GM12878 (cell line): ENCODE measurements around the gene CSDE1. TPM values are rescaled to one million over a fixed set of nuclear protein-coding genes. Genes with fewer than 3 reads are reported as not detected.
A peak's percentile ranks its signal among the peaks of the same experiment; 100 is the strongest.

Experiments used
- ATAC-seq: fragments of 200-7000 bp; cut with Tn5 transposase; 3 replicates; pipeline ENCODE4 v1.9.1; 2020; ENCODE audit warnings: mild to moderate bottlenecking, moderate library complexity
- BruUV-seq: library from RNA; stranded (reverse); fragments of 400-500 nt; replicated peaks from 2 replicates; lab custom pipeline; 2021; lab: Mats Ljungman, UMichigan
- CTCF ChIA-PET: fragments of 300-600 bp; sonication (Branson Sonifier 250); formaldehyde crosslinking; extraction: SDS; loops from one replicate; lab custom pipeline; 2021; ENCODE audit warnings: inconsistent platforms; lab: Yijun Ruan, JAX
- POLR2A ChIA-PET: fragments of 350-600 bp; formaldehyde crosslinking; extraction: SDS; loops from one replicate; lab custom pipeline; 2021; ENCODE audit warnings: inconsistent platforms; lab: Charles Lee
- RAD21 ChIA-PET: fragments of 300-600 bp; sonication (Branson Sonifier 250); formaldehyde crosslinking; loops from one replicate; lab custom pipeline; 2023; ENCODE audit warnings: antibody characterized with exemption; ENCODE audit not compliant: unreplicated experiment; lab: Charles Lee
- SMC1A ChIA-PET: fragments of 300-600 bp; sonication (Branson Sonifier 250); formaldehyde crosslinking; loops from one replicate; lab custom pipeline; 2023; ENCODE audit not compliant: unreplicated experiment, uncharacterized antibody; lab: Charles Lee
- DNase-seq: peaks from one replicate; pipeline ENCODE4 v3.0.0-alpha.2; 2011; ENCODE audit warnings: low read depth, low spot score
- FAIRE-seq: peaks from 3 replicates; lab custom pipeline; 2011; peaks lifted over from hg19 to GRCh38; lab: Jason Lieb, UNC
- H2AFZ ChIP-seq: 2 replicates; pipeline ENCODE4 v1.6.0; 2011; ENCODE audit warnings: low read depth, low read length, control low read depth; ENCODE audit not compliant: control insufficient read depth
- H3K27ac ChIP-seq: 2 replicates; pipeline ENCODE4 v1.5.1; 2011; ENCODE audit warnings: control low read depth; ENCODE audit not compliant: control insufficient read depth, insufficient read depth
- H3K27me3 ChIP-seq, 2 experiments: replicated peaks in 1 of 2; 2 replicates each; pipeline versions ENCODE4 v1.6.0 to v1.6.1; 2011; ENCODE audit warnings: low read length in 1 of 2; ENCODE audit not compliant: control insufficient read depth in 2 of 2, insufficient read depth in 2 of 2
- H3K36me3 ChIP-seq, 2 experiments: 2 replicates each; pipeline ENCODE4 v1.5.1; 2011; ENCODE audit warnings: low read length in 1 of 2; ENCODE audit not compliant: control insufficient read depth in 2 of 2, insufficient read depth in 2 of 2
- H3K4me1 ChIP-seq: 2 replicates; pipeline ENCODE4 v1.6.1; 2011; ENCODE audit warnings: mild to moderate bottlenecking, low read length, moderate library complexity, mixed read lengths; ENCODE audit not compliant: control insufficient read depth, insufficient read depth
- H3K4me2 ChIP-seq: 2 replicates; pipeline ENCODE4 v1.6.0; 2011; ENCODE audit warnings: control low read depth; ENCODE audit not compliant: control insufficient read depth, insufficient read depth
- H3K4me3 ChIP-seq: fragments of 200-600 bp; sonication (generic); 2 replicates; pipeline ENCODE4 v1.5.1; 2016
- H3K79me2 ChIP-seq: 2 replicates; pipeline ENCODE4 v1.6.0; 2011; ENCODE audit warnings: low read length; ENCODE audit not compliant: control insufficient read depth, insufficient read depth
- H3K9ac ChIP-seq: 2 replicates; pipeline ENCODE4 v1.8.0; 2011; ENCODE audit warnings: low read length, control low read depth, mixed read lengths; ENCODE audit not compliant: control insufficient read depth, insufficient read depth
- H3K9me3 ChIP-seq: replicated peaks from 3 replicates; pipeline ENCODE4 v1.5.1; 2011; ENCODE audit warnings: mild to moderate bottlenecking, low read length; ENCODE audit not compliant: control insufficient read depth, insufficient read depth
- H4K20me1 ChIP-seq: 2 replicates; pipeline ENCODE4 v1.6.0; 2011; ENCODE audit not compliant: control insufficient read depth, insufficient read depth
- BRCA1 ChIP-seq: IDR thresholded peaks from 2 replicates; pipeline ENCODE4 v1.6.1; 2011; ENCODE audit warnings: low read depth, low read length, improper control_type of control experiment
- CHD4 ChIP-seq: fragments of 200-600 bp; sonication (generic); IDR thresholded peaks from 2 replicates; pipeline ENCODE4 v1.6.1; 2016; ENCODE audit warnings: mild to moderate bottlenecking
- EGR1 ChIP-seq, 2 experiments: IDR thresholded peaks; 1 replicate in 1 of 2; 2 replicates in 1 of 2; pipeline ENCODE4 v1.6.1; 2011 to 2012; ENCODE audit warnings: low read depth in 2 of 2, low read length in 2 of 2, borderline replicate concordance in 1 of 2, mild to moderate bottlenecking in 1 of 2, moderate library complexity in 1 of 2
- EP300 ChIP-seq, 2 experiments: fragments of 150-350 bp in 1 of 2; IDR thresholded peaks; 2 replicates each; pipeline ENCODE4 v1.6.1; 2011 to 2012; ENCODE audit warnings: low read depth in 2 of 2, low read length in 2 of 2, borderline replicate concordance in 1 of 2, improper control_type of control experiment in 1 of 2, inconsistent platforms in 1 of 2; ENCODE audit not compliant: control insufficient read depth in 1 of 2
- EZH2 ChIP-seq: IDR thresholded peaks from 2 replicates; pipeline ENCODE4 v1.6.1; 2012; ENCODE audit warnings: low read depth, mild to moderate bottlenecking, control low read depth, inconsistent platforms, low read length, borderline replicate concordance; ENCODE audit not compliant: control insufficient read depth
- FOXM1 ChIP-seq: IDR thresholded peaks from 2 replicates; pipeline ENCODE4 v1.6.1; 2012; ENCODE audit warnings: low read depth, mild to moderate bottlenecking, inconsistent platforms, low read length, moderate library complexity
- IKZF1 ChIP-seq: fragments of 450-650 bp; conservative IDR thresholded peaks from 2 replicates; pipeline ENCODE4 v1.6.1; 2017; ENCODE audit warnings: antibody characterized with exemption, mild to moderate bottlenecking
- RFX5 ChIP-seq: IDR thresholded peaks from 2 replicates; pipeline ENCODE4 v1.6.1; 2011; ENCODE audit warnings: low read depth, low read length, improper control_type of control experiment
- RUNX3 ChIP-seq: IDR thresholded peaks from 2 replicates; pipeline ENCODE4 v1.6.1; 2012; ENCODE audit warnings: low read length, inconsistent platforms
- SMAD5 ChIP-seq: IDR thresholded peaks from 2 replicates; pipeline ENCODE4 v1.6.1; 2016; ENCODE audit warnings: antibody characterized with exemption, low read depth
- SMC3 ChIP-seq: IDR thresholded peaks from 2 replicates; pipeline ENCODE4 v1.6.1; 2011; ENCODE audit warnings: low read length, improper control_type of control experiment, borderline replicate concordance
- ZBED1 ChIP-seq: IDR thresholded peaks from 2 replicates; pipeline ENCODE4 v1.6.1; 2016; ENCODE audit warnings: borderline replicate concordance
- ZNF207 ChIP-seq: fragments of 450-650 bp; IDR thresholded peaks from 2 replicates; pipeline ENCODE4 v1.6.1; 2014; ENCODE audit warnings: antibody characterized with exemption, mild to moderate bottlenecking, borderline replicate concordance
- WGBS: methylation state at CpG from one replicate; pipeline ENCODE4 v1.1.6; 2016; ENCODE audit warnings: low lambda C conversion rate; ENCODE audit not compliant: insufficient replicate concordance, insufficient coverage; ENCODE audit errors: missing lambda C conversion rate; 5-methylcytosine and 5-hydroxymethylcytosine counted together
- in situ Hi-C: fragments of 300-500 bp; cut with MboI; formaldehyde crosslinking; loops from 9 replicates; pipeline ENCODE4 v1.14.3; 2018; ENCODE audit warnings: mixed read lengths
- intact Hi-C: fragments of 100-400 bp; cut with micrococcal nuclease; formaldehyde crosslinking; loops from one replicate; pipeline ENCODE4 v1.14.2; 2022; ENCODE audit not compliant: unreplicated experiment
- polyA plus RNA-seq, 11 experiments: library from polyadenylated mRNA; depleted of rRNA in 4 of 11; unstranded in 6 of 11; stranded (reverse) in 5 of 11; fragments of >200 nt; fragmentation: Nextera tagmentation in 4 of 11; fragmentation: Illumina TruSeq in 1 of 11; extraction: Ambion mirVana in 4 of 11; extraction: Trizol in 1 of 11; gene quantifications; 1 replicate in 1 of 11; 2 replicates in 10 of 11; pipeline versions ENCODE4 v1.2.1 to v1.2.3, GENCODE V29; 2011 to 2016; ENCODE audit warnings: inconsistent platforms in 2 of 11, missing spikeins in 2 of 11, low read depth in 1 of 11
- total RNA-seq, 4 experiments: library from RNA; depleted of rRNA in 3 of 4; stranded (reverse); fragments of >200 nt in 3 of 4; fragmentation: Illumina TruSeq in 1 of 4; extraction: Trizol in 1 of 4; gene quantifications; 2 replicates each; pipeline versions ENCODE4 v1.2.1 to v1.2.3, GENCODE V29; 2013 to 2021

Gene CSDE1
- total and polyA plus RNA-seq, 10 of the 15 experiments (the other 5 are each of a cell fraction or from before 2014, with no cell fraction given), result 130 to 390 (median 246) TPM

GRCh38 chr1:114669562-114670082, 88.2 kb downstream of the CSDE1 start, which contains the start of gene DENND2C:
Gene DENND2C, minus strand, starts transcription at chr1:114670049. Its CDS starts 44,065 bp downstream, at chr1:114625984.
- no TSS peak for BruUV-seq
- Histone ChIP-seq H3K9me3 (no peaks in the 10 kb centered on the region), H3K79me2 (no peaks in the 10 kb centered on the region), H3K36me3 (no peaks in the 10 kb centered on the region), H4K20me1 (no peaks in the 10 kb centered on the region), H3K4me2 (peak within 1 kb of the TSS; percentile 100), H3K4me1 (peaks cover 5% of the 10 kb centered on the region), H3K27me3 (no peaks in the 10 kb centered on the region; a peak in 1 of 4 replicates), H3K27ac (no peak within 1 kb of the TSS), H3K4me3 (peak within 1 kb of the TSS; percentile 74), H3K9ac (peak within 1 kb of the TSS; percentile 39), H2AFZ (peak within 1 kb of the TSS; percentile 94)
- RAD21 ChIA-PET, result interaction anchor here (0.6 to 1.1 kb wide), 4 partner anchors 20 to 158 kb away, joined by 3 to 4 read pairs (median 4); partner anchors contain the start of gene NRAS
- SMC1A ChIA-PET, result no interaction called here
- in situ Hi-C loops (loop anchor here (10.0 kb wide), 1 partner anchor 325 kb away; no protein-coding TSS in a partner anchor), intact Hi-C loops (loop anchor here (5.0 kb wide), 1 partner anchor 322 kb away; no protein-coding TSS in a partner anchor)
- CTCF ChIA-PET, result interaction anchor here (1.9 to 5.0 kb wide), 2 partner anchors 24 to 323 kb away, joined by 4 to 31 read pairs; no protein-coding TSS in a partner anchor
- DNase-seq, result no peak
- 4% methylated on average over 48 of the region's 50 CpGs for WGBS
- POLR2A ChIA-PET, result interaction anchor here (0.5 kb wide), 1 partner anchor 17 kb away, joined by 5 read pairs; no protein-coding TSS in a partner anchor
- ATAC-seq, result peak; percentile 75
- no peak for FAIRE-seq
- no peak for TF ChIP-seq EZH2
- TF ChIP-seq SMAD5, result no peak
- TF ChIP-seq ZBED1, result no peak
- 0 out of 2 replicates have a peak, but pooled peaks have one; percentile 2 for TF ChIP-seq RUNX3
- no peak for TF ChIP-seq CHD4
- TF ChIP-seq FOXM1, result no peak
- TF ChIP-seq RFX5, result no peak
- TF ChIP-seq ZNF207, result no peak
- no peak for TF ChIP-seq BRCA1
- no peak for TF ChIP-seq SMC3
- peak; percentile 56 for TF ChIP-seq IKZF1
- TF ChIP-seq EGR1 (IDR thresholded peaks at IDR 0.05; ENCODE audit: borderline replicate concordance in 1 of 2, low read depth in 2 of 2, low read length in 2 of 2), result peak in 1 of 2 experiments; percentile 95; a peak in 2 of 3 replicates
- no peak for TF ChIP-seq EP300 (IDR thresholded peaks at IDR 0.05; ENCODE audit: borderline replicate concordance in 1 of 2, control insufficient read depth in 1 of 2, low read depth in 2 of 2, low read length in 2 of 2)
